Endothelial cell of umbilical vein (primary cell): ENCODE measurements around the gene MYL3. TPM values are rescaled to one million over a fixed set of nuclear protein-coding genes. Genes with fewer than 3 reads are reported as not detected.

Experiments
- BruUV-seq: library from RNA; stranded (reverse); fragments of 400-500 nt; replicated peaks from 2 replicates; lab custom pipeline; 2021; lab: Mats Ljungman, UMichigan
- CTCF ChIA-PET: fragments of 300-600, 350-600 bp; sonication (Branson Sonifier 250); formaldehyde crosslinking; loops from one replicate; lab custom pipeline; 2021; ENCODE audit warnings: antibody characterized with exemption, inconsistent platforms; lab: Charles Lee
- POLR2A ChIA-PET: fragments of 300-600, 350-600 bp; sonication (Branson Sonifier 250); formaldehyde crosslinking; loops from one replicate; lab custom pipeline; 2021; ENCODE audit warnings: antibody characterized with exemption, inconsistent platforms; lab: Charles Lee
- DNase-seq: peaks from one replicate; pipeline ENCODE4 v3.0.0-alpha.2; 2011; ENCODE audit warnings: low read depth, low spot score
- FAIRE-seq: peaks from 2 replicates; lab custom pipeline; 2011; peaks lifted over from hg19 to GRCh38; lab: Jason Lieb, UNC
- H2AFZ ChIP-seq: 2 replicates; pipeline ENCODE4 v1.6.0; 2012; ENCODE audit warnings: low read depth, low read length, control low read depth, inconsistent platforms
- H3K27ac ChIP-seq: 2 replicates; pipeline ENCODE4 v1.5.1; 2011; ENCODE audit warnings: low read depth, mild to moderate bottlenecking, control low read depth, low read length, moderate library complexity; ENCODE audit not compliant: insufficient read depth
- H3K27me3 ChIP-seq, 2 experiments: 2 replicates each; pipeline versions ENCODE4 v1.6.0 to v1.6.1; 2011; ENCODE audit warnings: low read length in 2 of 2, mixed read lengths in 1 of 2; ENCODE audit not compliant: control insufficient read depth in 2 of 2, insufficient read depth in 2 of 2
- H3K36me3 ChIP-seq, 2 experiments: 2 replicates in 1 of 2; 3 replicates in 1 of 2; pipeline ENCODE4 v1.5.1; 2011; ENCODE audit warnings: low read length in 2 of 2, mild to moderate bottlenecking in 1 of 2, moderate library complexity in 1 of 2; ENCODE audit not compliant: control insufficient read depth in 2 of 2, insufficient read depth in 2 of 2; ENCODE audit errors: extremely low read depth in 1 of 2
- H3K4me1 ChIP-seq: 3 replicates; pipeline ENCODE4 v1.5.1; 2011; ENCODE audit warnings: mild to moderate bottlenecking, low read length; ENCODE audit not compliant: control insufficient read depth, insufficient read depth; ENCODE audit errors: extremely low read depth
- H3K4me2 ChIP-seq: 2 replicates; pipeline ENCODE4 v1.6.1; 2011; ENCODE audit warnings: low read length, control low read depth, mixed read lengths; ENCODE audit not compliant: insufficient read depth
- H3K4me3 ChIP-seq, 3 experiments: fragments of 200-600 bp in 1 of 3; sonication (generic), shearing (Covaris generic) in 1 of 3; replicated peaks in 1 of 3; 2 replicates each; pipeline ENCODE4 v1.5.1; 2011 to 2016; ENCODE audit warnings: control low read depth in 3 of 3, low read length in 3 of 3, mild to moderate bottlenecking in 2 of 3, inconsistent platforms in 1 of 3, low read depth in 1 of 3, moderate library complexity in 1 of 3; ENCODE audit not compliant: insufficient read depth in 1 of 3
- H3K79me2 ChIP-seq: 2 replicates; pipeline ENCODE4 v1.6.0; 2012; ENCODE audit warnings: low read length, inconsistent platforms; ENCODE audit not compliant: control insufficient read depth, insufficient read depth
- H3K9ac ChIP-seq: replicated peaks from 2 replicates; pipeline ENCODE3; 2011; ENCODE audit warnings: low read length, control low read depth; ENCODE audit not compliant: insufficient read depth; ENCODE audit errors: extremely low read depth
- H3K9me1 ChIP-seq: replicated peaks from 3 replicates; pipeline ENCODE4 v1.6.0; 2011; ENCODE audit warnings: mild to moderate bottlenecking, low read length; ENCODE audit not compliant: control insufficient read depth, insufficient read depth; ENCODE audit errors: extremely low read depth
- H3K9me3 ChIP-seq: replicated peaks from 2 replicates; pipeline ENCODE4 v1.5.1; 2012; ENCODE audit warnings: low read length, inconsistent platforms; ENCODE audit not compliant: control insufficient read depth, insufficient read depth
- H4K20me1 ChIP-seq: replicated peaks from 2 replicates; pipeline ENCODE3; 2011; ENCODE audit warnings: mild to moderate bottlenecking, low read length; ENCODE audit not compliant: control insufficient read depth, insufficient read depth; ENCODE audit errors: extremely low read depth
- CTCF ChIP-seq, 2 donors: IDR thresholded peaks; 1 replicate in 1 of 2; 2 replicates in 1 of 2; pipeline ENCODE4 v1.5.1; 2011; ENCODE audit warnings: low read length in 2 of 2, mild to moderate bottlenecking in 2 of 2, moderate library complexity in 2 of 2, control low read depth in 1 of 2, inconsistent platforms in 1 of 2, low read depth in 1 of 2; ENCODE audit not compliant: insufficient read depth in 1 of 2; ENCODE audit errors: extremely low read depth in 1 of 2
- EZH2 ChIP-seq: IDR thresholded peaks from 2 replicates; pipeline ENCODE4 v1.6.1; 2012; ENCODE audit warnings: borderline replicate concordance, low read depth, mild to moderate bottlenecking, moderate library complexity, low read length, inconsistent platforms; ENCODE audit not compliant: severe bottlenecking
- FOS ChIP-seq: IDR thresholded peaks from 2 replicates; pipeline ENCODE4 v1.6.1; 2011; ENCODE audit warnings: mild to moderate bottlenecking, low read length, moderate library complexity, borderline replicate concordance; ENCODE audit not compliant: insufficient read depth
- GATA2 ChIP-seq: IDR thresholded peaks from 2 replicates; pipeline ENCODE4 v1.7.0; 2011; ENCODE audit warnings: low read depth, mild to moderate bottlenecking, moderate library complexity, mixed read lengths, low read length; ENCODE audit not compliant: insufficient read length, insufficient read depth
- JUN ChIP-seq: IDR thresholded peaks from 2 replicates; pipeline ENCODE4 v1.6.1; 2011; ENCODE audit warnings: borderline replicate concordance, low read depth; ENCODE audit not compliant: insufficient read length, insufficient read depth
- MAX ChIP-seq: IDR thresholded peaks from 2 replicates; pipeline ENCODE4 v1.6.1; 2011; ENCODE audit not compliant: insufficient read depth, insufficient read length
- MYC ChIP-seq: IDR thresholded peaks from one replicate; pipeline ENCODE4 v1.6.1; 2011; ENCODE audit warnings: mild to moderate bottlenecking, low read depth, low read length
- POLR2A ChIP-seq: IDR thresholded peaks from 2 replicates; pipeline ENCODE4 v1.6.1; 2012; ENCODE audit warnings: low read depth, mild to moderate bottlenecking, control low read depth, low read length
- POLR2AphosphoS5 ChIP-seq: IDR thresholded peaks from 2 replicates; pipeline ENCODE4 v1.6.1; 2012; ENCODE audit warnings: low read depth, mild to moderate bottlenecking, control low read depth, low read length, moderate library complexity; ENCODE audit not compliant: insufficient read depth
- dilution Hi-C: fragments of 300-500 bp; cut with MboI; formaldehyde crosslinking; loops from one replicate; pipeline ENCODE4 v1.15.0; 2019; ENCODE audit warnings: low sequenced_read_pairs; ENCODE audit not compliant: extremely low pct_ligation_motif_present
- intact Hi-C: fragments of 100-400 bp; cut with micrococcal nuclease; formaldehyde crosslinking; loops from one replicate; pipeline ENCODE4 v1.10.0; 2022
- polyA plus RNA-seq, 4 experiments: library from polyadenylated mRNA; depleted of rRNA in 3 of 4; stranded (reverse) in 3 of 4; unstranded in 1 of 4; fragments of >200 nt; gene quantifications; 2 replicates each; pipeline versions ENCODE4 v1.2.1 to v1.2.3, GENCODE V29; 2011 to 2012; ENCODE audit warnings: missing spikeins in 1 of 4
- total RNA-seq: library from RNA; stranded (reverse); gene quantifications from 2 replicates; pipeline ENCODE4 v1.2.3, GENCODE V29; 2021

The MYL3 gene
- total and polyA plus RNA-seq, 2 donors (not counting 3 experiments of a cell fraction or from before 2014, with no cell fraction given) = not detected

GRCh38 chr3:46908986-46909534, 45.8 kb upstream of the MYL3 start:
- Histone ChIP-seq H3K27ac (no peak overlapping the region), H3K4me3 (no peak overlapping the region), H3K4me2 (no peak overlapping the region), H3K36me3 (no peaks in the 10 kb centered on the region), H2AFZ (no peak overlapping the region), H3K27me3 (no peaks in the 10 kb centered on the region), H3K4me1 (peaks cover 9% of the 10 kb centered on the region), H3K79me2 (no peaks in the 10 kb centered on the region), H4K20me1 (no peaks in the 10 kb centered on the region), H3K9me1 (no peaks in the 10 kb centered on the region), H3K9ac (no peak overlapping the region), H3K9me3 (no peaks in the 10 kb centered on the region)
- intact Hi-C loops (loop anchor here (1.0 kb wide), 3 partner anchors 43 to 204 kb away; no protein-coding TSS in a partner anchor), dilution Hi-C loops (no loop called here)
- TF ChIP-seq MYC (no peak), POLR2A (no peak), POLR2AphosphoS5 (no peak), GATA2 (no peak), CTCF (IDR thresholded peaks at IDR 0.05; ENCODE audit: extremely low read depth in 1 of 2, insufficient read depth in 1 of 2, low read depth in 1 of 2, low read length in 2 of 2) (no peak), MAX (no peak), EZH2 (no peak), JUN (no peak), FOS (no peak)
- DNase-seq (no peak), FAIRE-seq (no peak)
- ChIA-PET POLR2A (no interaction called here), CTCF (interaction anchor here (0.6 to 2.5 kb wide), 40 partner anchors 9 to 462 kb away, joined by 3 to 55 read pairs (median 6); partner anchors contain the start of genes ALS2CL, CCDC12, PRSS50 and TMIE)
- no TSS peak for BruUV-seq
